GM21381 (cell line): ENCODE results near the gene PCDHB13.

Experiments used
- ATAC-seq: cut with Tn5 transposase; IDR thresholded peaks from one replicate; pipeline ENCODE4 v1.9.1; 2021; ENCODE audit warnings: mild to moderate bottlenecking, moderate library complexity; ENCODE audit not compliant: unreplicated experiment

The PCDHB13 gene

DNA sequence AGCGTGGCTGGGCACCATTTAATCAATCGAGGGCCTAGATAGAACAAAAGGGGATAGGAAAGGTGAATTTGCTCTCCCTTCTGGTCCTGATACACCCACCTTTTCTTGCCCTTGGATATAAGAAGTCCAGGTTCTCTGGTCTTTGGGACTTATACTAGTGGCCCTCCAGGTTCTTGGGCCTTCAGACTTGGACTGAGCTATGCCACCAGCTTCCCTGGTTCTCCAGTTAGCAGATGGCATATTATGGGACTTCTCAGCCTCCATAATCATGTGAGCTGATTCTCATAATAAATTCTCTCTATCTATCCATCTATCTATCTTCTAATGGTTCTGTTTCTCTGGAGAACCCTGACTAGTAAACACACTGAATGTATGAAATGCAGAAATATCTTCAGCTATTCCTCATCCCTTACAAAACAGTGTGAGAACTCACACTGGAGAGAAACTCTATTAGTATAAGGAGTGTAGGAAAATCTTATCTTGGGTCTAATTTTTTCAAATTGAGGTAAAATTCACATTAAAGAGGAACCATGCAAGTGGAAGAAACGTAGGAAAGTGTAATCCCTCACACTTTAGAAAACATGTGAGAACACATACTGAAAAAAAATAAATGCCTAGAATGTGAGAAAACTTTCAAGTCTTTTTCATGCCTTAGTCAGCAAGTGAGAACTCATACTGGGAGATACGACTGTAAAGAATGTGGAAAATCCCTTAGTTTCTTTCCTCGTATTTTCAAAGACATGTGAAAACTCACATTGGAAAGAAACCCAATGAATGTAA, 46.9 kb downstream of the PCDHB13 start:
- no peak for ATAC-seq

DNA sequence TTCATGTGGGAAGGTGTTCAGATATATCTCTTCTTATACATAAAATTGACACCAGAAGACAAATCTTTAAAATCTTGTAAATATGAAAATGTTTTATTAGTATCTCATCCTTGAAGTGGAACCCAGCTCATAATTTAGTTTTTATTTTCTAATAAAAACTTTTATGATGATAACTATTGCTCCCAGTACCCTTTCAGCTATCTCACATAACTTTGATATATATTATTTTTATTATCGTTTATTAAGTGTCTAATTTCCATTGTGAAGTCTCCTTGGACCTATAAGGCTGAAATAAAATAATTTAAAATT, 47.5 kb downstream of the PCDHB13 start:
- no peak for ATAC-seq
